ENCODE results near the gene IGSF21. TPM values are rescaled to one million over a fixed set of nuclear protein-coding genes. Genes with fewer than 3 reads are reported as not detected.

The IGSF21 gene
- total RNA-seq, 4 donors from 2014 or later = 0.68 to 3.5 (median 1.3) TPM

DNA sequence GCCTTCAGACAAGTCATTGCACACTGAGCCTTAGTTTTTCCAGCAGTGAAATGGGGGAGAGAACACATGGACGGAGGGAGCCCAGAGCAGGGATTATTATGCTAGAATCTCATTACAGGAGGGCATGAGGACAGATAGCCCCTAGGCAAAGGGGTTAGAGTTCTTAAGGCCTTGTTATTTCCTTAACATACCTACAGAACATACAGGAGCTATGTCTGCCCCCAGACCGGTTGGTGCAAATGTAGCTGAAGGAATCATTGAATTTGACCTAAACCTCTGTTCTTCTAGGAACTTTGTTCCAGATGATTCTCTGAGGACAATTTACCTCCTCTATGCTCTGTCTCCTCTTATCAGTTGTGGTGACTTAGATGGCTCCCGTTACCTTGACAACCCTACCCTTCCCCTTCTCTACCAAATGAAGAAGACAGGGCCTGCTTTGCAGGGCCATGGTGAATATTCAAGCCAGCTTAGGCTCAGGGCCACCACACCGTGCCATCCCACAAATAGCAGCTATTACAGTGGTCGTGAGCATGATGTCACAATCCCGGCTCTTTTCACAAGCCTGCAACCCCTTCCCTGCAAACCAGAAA is 156.9 kb downstream of the IGSF21 start:
- Histone ChIP-seq H3K36me3 (no peaks in the 10 kb centered on the region), H3K4me3 (no peak overlapping the region), H3K27me3 (peaks cover 33% of the 10 kb centered on the region), H3K4me1 (no peaks in the 10 kb centered on the region), H3K27ac (no peak overlapping the region), H3K9me3 (no peaks in the 10 kb centered on the region)
- DNase-seq (ENCODE audit: low spot score in 2 of 2) = no peak
- no peak for TF ChIP-seq POLR2AphosphoS5 (IDR thresholded peaks at IDR 0.05)
- no peak for TF ChIP-seq POLR2A (IDR thresholded peaks at IDR 0.05)
- TF ChIP-seq EP300 (IDR thresholded peaks at IDR 0.05) = no peak
- TF ChIP-seq, protein P1, sequence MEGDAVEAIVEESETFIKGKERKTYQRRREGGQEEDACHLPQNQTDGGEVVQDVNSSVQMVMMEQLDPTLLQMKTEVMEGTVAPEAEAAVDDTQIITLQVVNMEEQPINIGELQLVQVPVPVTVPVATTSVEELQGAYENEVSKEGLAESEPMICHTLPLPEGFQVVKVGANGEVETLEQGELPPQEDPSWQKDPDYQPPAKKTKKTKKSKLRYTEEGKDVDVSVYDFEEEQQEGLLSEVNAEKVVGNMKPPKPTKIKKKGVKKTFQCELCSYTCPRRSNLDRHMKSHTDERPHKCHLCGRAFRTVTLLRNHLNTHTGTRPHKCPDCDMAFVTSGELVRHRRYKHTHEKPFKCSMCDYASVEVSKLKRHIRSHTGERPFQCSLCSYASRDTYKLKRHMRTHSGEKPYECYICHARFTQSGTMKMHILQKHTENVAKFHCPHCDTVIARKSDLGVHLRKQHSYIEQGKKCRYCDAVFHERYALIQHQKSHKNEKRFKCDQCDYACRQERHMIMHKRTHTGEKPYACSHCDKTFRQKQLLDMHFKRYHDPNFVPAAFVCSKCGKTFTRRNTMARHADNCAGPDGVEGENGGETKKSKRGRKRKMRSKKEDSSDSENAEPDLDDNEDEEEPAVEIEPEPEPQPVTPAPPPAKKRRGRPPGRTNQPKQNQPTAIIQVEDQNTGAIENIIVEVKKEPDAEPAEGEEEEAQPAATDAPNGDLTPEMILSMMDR (IDR thresholded peaks at IDR 0.05) = no peak
- WGBS = 68% methylated on average over 6 of the region's 6 CpGs

DNA sequence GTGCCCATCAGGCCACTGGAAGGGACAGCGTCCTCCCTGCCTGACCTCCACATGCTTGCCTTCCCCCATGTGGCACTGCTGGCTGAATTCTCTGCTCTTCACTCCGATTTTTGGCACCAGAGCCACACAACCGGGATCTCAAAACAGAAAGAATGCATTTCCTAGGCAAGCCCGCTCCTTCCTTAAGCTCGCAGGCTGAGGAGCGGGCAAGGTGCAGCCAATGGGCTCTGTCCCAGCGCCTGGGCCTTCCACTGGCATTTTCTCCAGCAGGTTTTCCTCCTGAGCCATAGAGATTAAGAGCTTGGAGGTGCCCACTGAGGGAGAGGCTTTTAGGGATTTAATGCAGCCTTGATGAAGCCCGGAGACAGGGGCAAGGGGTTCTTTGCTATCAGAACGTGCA is 158.0 kb downstream of the IGSF21 start:
- Histone ChIP-seq H3K36me3 (no peaks in the 10 kb centered on the region), H3K27me3 (peaks cover 39% of the 10 kb centered on the region), H3K9me3 (no peaks in the 10 kb centered on the region), H3K4me3 (no peak overlapping the region), H3K27ac (no peak overlapping the region), H3K4me1 (no peaks in the 10 kb centered on the region)
- TF ChIP-seq EP300 (IDR thresholded peaks at IDR 0.05) = no peak
- TF ChIP-seq POLR2AphosphoS5 (IDR thresholded peaks at IDR 0.05) = no peak
- TF ChIP-seq, protein P1 (IDR thresholded peaks at IDR 0.05) = no peak
- no peak for TF ChIP-seq POLR2A (IDR thresholded peaks at IDR 0.05)
- 68% methylated on average over 9 of the region's 9 CpGs for WGBS
- DNase-seq (ENCODE audit: low spot score in 2 of 2) = no peak

DNA sequence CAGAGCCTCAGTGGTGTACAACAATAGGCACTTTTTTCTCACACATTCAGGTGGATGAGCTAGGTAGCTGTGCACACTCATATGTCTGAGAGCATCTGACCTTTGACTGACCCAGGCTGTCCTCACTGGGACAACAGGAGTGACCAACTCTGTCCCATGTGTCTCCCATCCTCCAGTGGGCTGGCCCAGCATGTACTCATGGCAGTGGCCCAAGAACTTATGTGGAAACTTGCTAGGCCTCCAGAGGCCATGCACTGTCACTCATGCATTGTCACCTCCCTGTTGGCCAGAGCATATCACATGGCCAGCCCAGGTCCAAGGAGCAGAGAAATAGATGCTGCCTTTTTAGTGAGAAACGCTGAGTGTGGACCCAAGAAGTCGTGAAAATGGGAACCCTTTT is 158.8 kb downstream of the IGSF21 start:
- 92% methylated on average over 2 of the region's 2 CpGs for WGBS
- Histone ChIP-seq H3K27ac (no peak overlapping the region), H3K9me3 (no peaks in the 10 kb centered on the region), H3K36me3 (no peaks in the 10 kb centered on the region), H3K27me3 (peaks cover 36% of the 10 kb centered on the region), H3K4me3 (no peak overlapping the region), H3K4me1 (no peaks in the 10 kb centered on the region)
- TF ChIP-seq, protein P1 (IDR thresholded peaks at IDR 0.05) = no peak
- TF ChIP-seq POLR2AphosphoS5 (IDR thresholded peaks at IDR 0.05) (no peak), POLR2A (IDR thresholded peaks at IDR 0.05) (no peak), EP300 (IDR thresholded peaks at IDR 0.05) (no peak)
- no peak for DNase-seq (ENCODE audit: low spot score in 2 of 2)

DNA sequence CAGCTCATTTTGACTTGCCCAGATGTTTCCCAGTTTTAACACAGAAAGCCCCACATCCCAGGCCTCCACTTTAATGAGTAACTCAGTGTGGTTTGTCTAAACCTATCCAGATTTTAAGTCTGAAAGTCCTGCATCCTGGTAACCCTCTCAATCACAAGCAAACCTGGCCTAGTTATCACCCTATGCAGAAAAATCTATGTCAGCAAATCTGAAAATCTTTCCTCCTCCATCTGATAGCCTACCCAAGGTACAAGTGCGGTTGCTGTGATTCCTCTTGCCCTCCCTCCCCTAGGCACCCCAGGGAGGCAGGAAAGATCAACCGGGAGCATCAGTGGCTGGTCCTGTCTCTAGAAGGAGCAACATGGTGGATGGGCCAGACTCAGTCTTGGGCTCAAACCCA is 163.7 kb downstream of the IGSF21 start:
- Histone ChIP-seq H3K4me1 (no peaks in the 10 kb centered on the region), H3K9me3 (no peaks in the 10 kb centered on the region), H3K27ac (no peak overlapping the region), H3K27me3 (peaks cover 22% of the 10 kb centered on the region), H3K36me3 (no peaks in the 10 kb centered on the region), H3K4me3 (no peak overlapping the region)
- DNase-seq (ENCODE audit: low spot score in 2 of 2) = no peak
- TF ChIP-seq, protein P1 (IDR thresholded peaks at IDR 0.05) = no peak
- TF ChIP-seq EP300 (IDR thresholded peaks at IDR 0.05) (no peak), POLR2A (IDR thresholded peaks at IDR 0.05) (no peak), POLR2AphosphoS5 (IDR thresholded peaks at IDR 0.05) (no peak)
- 75% methylated on average over 2 of the region's 2 CpGs for WGBS

DNA sequence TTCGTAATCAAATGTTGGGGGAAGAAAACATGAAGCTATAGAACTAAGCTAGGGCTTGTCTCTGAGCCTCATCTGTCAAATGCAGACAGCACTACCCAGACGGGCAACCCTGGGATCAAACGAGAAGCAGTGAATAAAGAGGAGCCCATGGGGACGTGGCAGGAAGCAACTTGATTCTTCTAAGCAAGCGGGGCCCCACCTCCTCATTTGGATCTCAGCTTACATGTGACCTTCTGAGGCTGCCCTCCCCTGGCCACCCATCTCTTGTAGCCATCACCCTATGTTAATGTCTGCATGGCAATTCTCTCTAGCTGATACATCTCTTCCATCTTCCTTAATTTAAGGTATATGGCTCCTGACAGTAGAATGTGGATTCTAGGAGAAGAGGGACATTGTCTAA is 171.3 kb downstream of the IGSF21 start:
- 21% methylated on average over 5 of the region's 5 CpGs for WGBS
- Histone ChIP-seq H3K4me3 (no peak overlapping the region), H3K36me3 (no peaks in the 10 kb centered on the region), H3K4me1 (no peaks in the 10 kb centered on the region), H3K27me3 (peaks cover 46% of the 10 kb centered on the region), H3K27ac (no peak overlapping the region), H3K9me3 (no peaks in the 10 kb centered on the region)
- no peak for TF ChIP-seq POLR2AphosphoS5 (IDR thresholded peaks at IDR 0.05)
- no peak for TF ChIP-seq POLR2A (IDR thresholded peaks at IDR 0.05)
- TF ChIP-seq, protein P1 (IDR thresholded peaks at IDR 0.05) = no peak
- TF ChIP-seq EP300 (IDR thresholded peaks at IDR 0.05) = no peak
- DNase-seq (ENCODE audit: low spot score in 2 of 2) = no peak

All from suprapubic skin (tissue), 4 donors.